Testis (tissue), 5 donors: ENCODE data around the gene CLK3. TPM values are rescaled to one million over a fixed set of nuclear protein-coding genes. Genes with fewer than 3 reads are reported as not detected.

ENCODE experiments used
- DNase-seq: peaks from one replicate; pipeline ENCODE4 v3.0.0-alpha.2; 2019
- H3K27ac ChIP-seq, 2 donors: fragments of 200-600 bp; sonication (generic); one replicate each; pipeline ENCODE4 v1.5.1; 2019
- H3K27me3 ChIP-seq: fragments of 200-600 bp; sonication (generic); one replicate; pipeline ENCODE4 v1.5.1; 2019
- H3K36me3 ChIP-seq: fragments of 200-600 bp; sonication (generic); one replicate; pipeline ENCODE4 v1.5.1; 2017; ENCODE audit warnings: low read depth; ENCODE audit errors: missing control alignments
- H3K4me1 ChIP-seq: fragments of 200-600 bp; sonication (generic); one replicate; pipeline ENCODE4 v1.5.1; 2019
- H3K4me3 ChIP-seq, 2 donors: fragments of 200-600 bp; sonication (generic); one replicate each; pipeline ENCODE4 v1.5.1; 2017 to 2019
- H3K9me3 ChIP-seq: fragments of 200-600 bp; sonication (generic); one replicate; pipeline ENCODE4 v1.5.1; 2017
- POLR2A ChIP-seq: fragments of 450-650 bp; IDR thresholded peaks from one replicate; pipeline ENCODE4 v1.6.1; 2017; ENCODE audit warnings: antibody characterized with exemption, mild to moderate bottlenecking, moderate library complexity
- WGBS, 2 donors: methylation state at CpG; one replicate each; pipeline ENCODE4 v1.1.5; 2018; 5-methylcytosine and 5-hydroxymethylcytosine counted together
- intact Hi-C: fragments of 100-400 bp; cut with DNase I; formaldehyde crosslinking; loops from one replicate; pipeline ENCODE4 v1.15.1; 2023; ENCODE audit warnings: low total_unique reads
- long read RNA-seq, 2 donors: transcript quantifications; one replicate each; lab custom pipeline, GENCODE V29; 2026
- polyA plus RNA-seq: library from polyadenylated mRNA; stranded (reverse); fragments of 350-450 nt; fragmentation: Illumina TruSeq; extraction: RNeasy Lipid Tissue Mini Kit (QIAGEN cat#74804); gene quantifications from one replicate; pipeline ENCODE4 v1.2.3, GENCODE V29; 2014; ENCODE audit warnings: low read depth, low replicate concordance; ENCODE audit not compliant: insufficient read depth
- total RNA-seq, 2 donors: library from RNA; depleted of rRNA; stranded (reverse); fragments of >200 nt; gene quantifications; one replicate each; pipeline ENCODE4 v1.2.3, GENCODE V29; 2016
- TF ChIP-seq, protein P1 (sequence below), 3 experiments: fragments of 450-650 bp in 2 of 3; fragments of 200-600 bp in 1 of 3; sonication (generic) in 1 of 3; IDR thresholded peaks; one replicate each; pipeline ENCODE4 v1.5.1; 2016 to 2019; ENCODE audit warnings: antibody characterized with exemption in 3 of 3, mild to moderate bottlenecking in 2 of 3, moderate library complexity in 1 of 3

CLK3 gene
- total RNA-seq (100 to 1,000 TPM; 162 to 197 TPM), polyA plus RNA-seq (137 TPM)
- long read RNA-seq, donor 1, transcript CLK3-202 (13 exons, 2,621 nt) = major isoform, 6 of 14 reads
- long read RNA-seq, donor 1, partial matches to known transcripts = 5 of 14 reads
- long read RNA-seq, donor 1, other reads (novel, unspliced or antisense) = 0 of 14 reads
- long read RNA-seq, donor 2, partial matches to known transcripts = 0 of 5 reads
- long read RNA-seq, donor 2, other reads (novel, unspliced or antisense) = 0 of 5 reads

DNA sequence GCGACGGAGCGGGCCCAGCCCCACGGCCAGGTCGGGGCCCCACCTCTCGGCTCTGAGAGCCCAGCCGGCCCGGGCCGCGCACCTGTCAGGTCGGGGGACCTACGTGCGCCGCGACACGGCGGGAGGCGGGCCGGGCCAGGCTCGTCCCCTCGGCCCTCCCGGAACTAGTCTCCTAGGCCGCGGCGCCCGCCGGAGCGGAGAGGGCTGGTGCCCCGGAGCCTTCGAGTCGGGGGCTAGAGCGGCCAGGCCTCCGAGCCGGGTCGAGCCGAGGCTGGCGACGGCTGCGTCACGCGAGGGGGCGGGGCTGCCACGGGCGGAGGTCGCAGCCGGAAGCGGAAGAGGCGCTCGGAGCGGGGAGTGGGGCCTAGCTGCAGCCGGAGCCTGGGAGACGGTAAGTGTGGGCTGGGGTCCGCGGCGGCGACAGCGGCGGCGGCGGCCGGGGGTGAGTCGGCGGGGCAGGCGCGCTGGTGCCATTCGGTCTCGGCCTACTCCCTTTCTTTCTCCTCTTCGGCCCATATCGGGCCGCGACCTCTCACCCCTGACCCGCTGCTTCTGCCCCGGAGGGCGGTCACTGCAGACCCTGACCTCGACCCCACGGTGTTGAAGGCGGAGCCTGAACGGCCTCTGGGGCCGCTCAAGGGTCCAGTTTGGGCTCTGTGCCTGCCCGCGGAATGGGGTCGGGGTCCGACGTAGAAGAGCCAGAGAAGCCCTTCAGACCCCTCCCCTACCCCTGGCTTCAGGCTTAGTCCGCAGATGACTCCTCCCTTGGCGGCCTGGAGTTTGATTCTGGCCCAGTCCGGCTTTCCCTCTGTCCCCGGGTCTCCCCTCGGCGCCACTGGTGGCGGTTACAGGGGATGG, at the start of gene CLK3:
TSS of gene CLK3 (plus strand) at position 329 of the 858 bp plus-strand sequence. CDS start 3,361 bp downstream, outside the sequence.
- Histone ChIP-seq H3K27me3 (no peaks in the 10 kb centered on the region), H3K27ac (peak within 1 kb of the TSS; percentile 97 to 98), H3K4me1 (peaks cover 33% of the 10 kb centered on the region), H3K4me3 (peak within 1 kb of the TSS; percentile 99 to 100), H3K36me3 (no peaks in the 10 kb centered on the region), H3K9me3 (no peaks in the 10 kb centered on the region)
- 0 to 1% methylated on average over 3 to 57 of the region's 91 CpGs for WGBS, 2 donors
- TF ChIP-seq POLR2A = no peak
- TF ChIP-seq, protein P1, sequence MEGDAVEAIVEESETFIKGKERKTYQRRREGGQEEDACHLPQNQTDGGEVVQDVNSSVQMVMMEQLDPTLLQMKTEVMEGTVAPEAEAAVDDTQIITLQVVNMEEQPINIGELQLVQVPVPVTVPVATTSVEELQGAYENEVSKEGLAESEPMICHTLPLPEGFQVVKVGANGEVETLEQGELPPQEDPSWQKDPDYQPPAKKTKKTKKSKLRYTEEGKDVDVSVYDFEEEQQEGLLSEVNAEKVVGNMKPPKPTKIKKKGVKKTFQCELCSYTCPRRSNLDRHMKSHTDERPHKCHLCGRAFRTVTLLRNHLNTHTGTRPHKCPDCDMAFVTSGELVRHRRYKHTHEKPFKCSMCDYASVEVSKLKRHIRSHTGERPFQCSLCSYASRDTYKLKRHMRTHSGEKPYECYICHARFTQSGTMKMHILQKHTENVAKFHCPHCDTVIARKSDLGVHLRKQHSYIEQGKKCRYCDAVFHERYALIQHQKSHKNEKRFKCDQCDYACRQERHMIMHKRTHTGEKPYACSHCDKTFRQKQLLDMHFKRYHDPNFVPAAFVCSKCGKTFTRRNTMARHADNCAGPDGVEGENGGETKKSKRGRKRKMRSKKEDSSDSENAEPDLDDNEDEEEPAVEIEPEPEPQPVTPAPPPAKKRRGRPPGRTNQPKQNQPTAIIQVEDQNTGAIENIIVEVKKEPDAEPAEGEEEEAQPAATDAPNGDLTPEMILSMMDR (IDR thresholded peaks at IDR 0.05) = no peak
- peak; percentile 96 for DNase-seq
- intact Hi-C loops = no loop called here

DNA sequence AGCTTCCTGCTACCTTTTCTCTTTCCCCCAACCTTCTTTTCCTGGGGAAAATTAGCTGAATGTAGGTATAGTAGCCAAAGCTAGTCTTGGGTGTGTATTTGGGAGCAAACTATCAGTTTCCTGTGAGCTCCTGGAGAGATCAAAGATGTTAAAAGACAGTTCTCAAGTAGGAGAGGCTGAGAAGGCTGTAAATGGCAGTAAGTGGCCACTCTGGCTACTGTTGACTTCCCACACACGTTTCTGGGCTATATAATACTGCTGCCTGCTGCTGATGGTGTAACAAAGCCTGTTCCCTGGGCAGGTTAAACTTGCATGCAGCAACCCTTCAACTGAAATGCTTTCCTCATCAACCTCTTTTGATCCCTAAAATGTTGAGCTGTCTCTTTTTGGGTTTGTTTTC, 47.0 kb upstream of the CLK3 start:
- no peak for DNase-seq
- Histone ChIP-seq H3K4me3 (no peak overlapping the region), H3K4me1 (no peaks in the 10 kb centered on the region), H3K27me3 (no peaks in the 10 kb centered on the region), H3K36me3 (peaks cover 4% of the 10 kb centered on the region), H3K9me3 (no peaks in the 10 kb centered on the region), H3K27ac (no peak overlapping the region)
- 66 to 69% methylated on average over 1 of the region's 1 CpG for WGBS, 2 donors
- intact Hi-C loops = no loop called here
- TF ChIP-seq, protein P1 (IDR thresholded peaks at IDR 0.05) = no peak

DNA sequence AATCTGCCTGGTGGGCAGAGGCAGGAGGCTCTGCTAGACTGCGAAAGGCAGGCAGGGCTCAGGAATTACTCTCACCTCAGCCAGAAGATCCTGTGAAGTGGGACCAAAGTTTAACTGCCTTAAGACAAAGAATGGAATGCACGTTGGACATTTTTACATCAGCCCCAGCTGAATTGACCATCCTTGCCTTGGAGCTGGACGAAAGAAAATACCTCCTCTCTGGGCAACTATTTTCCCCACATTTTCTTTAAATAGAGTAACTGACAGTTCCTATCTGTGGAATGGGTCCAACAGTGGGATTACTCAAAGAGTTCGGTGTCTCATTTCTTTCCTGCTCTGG, 45.9 kb upstream of the CLK3 start:
- no peak for DNase-seq
- peaks cover 4% of the 10 kb centered on the region for H3K36me3 ChIP-seq
- no peak overlapping the region for H3K4me3 ChIP-seq
- no peak overlapping the region for H3K27ac ChIP-seq
- no peak for TF ChIP-seq POLR2A
- TF ChIP-seq, protein P1 (IDR thresholded peaks at IDR 0.05) = no peak
- H3K27me3 ChIP-seq = no peaks in the 10 kb centered on the region
- intact Hi-C loops = no loop called here
- H3K4me1 ChIP-seq = no peaks in the 10 kb centered on the region
- no peaks in the 10 kb centered on the region for H3K9me3 ChIP-seq
- 74 to 87% methylated on average over 4 of the region's 4 CpGs for WGBS, 2 donors

DNA sequence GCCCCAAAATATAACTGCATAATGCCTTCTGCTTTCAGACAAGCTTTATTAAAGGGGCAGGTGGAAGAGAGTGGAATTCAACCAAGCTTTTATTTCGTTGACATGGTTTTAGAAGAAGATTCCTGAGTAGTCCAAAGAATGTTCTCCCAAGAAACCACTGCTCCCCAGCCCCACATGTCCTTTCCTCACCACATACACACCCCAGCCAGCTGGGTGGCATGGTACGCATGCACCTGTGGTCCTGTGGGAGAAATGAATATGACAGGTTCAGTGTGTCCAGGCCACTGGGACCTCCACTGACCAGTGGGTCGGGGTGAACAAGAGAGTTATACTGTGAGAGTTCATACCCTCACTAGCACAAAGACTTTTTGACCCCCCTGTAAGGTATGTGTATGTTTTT, 44.4 kb upstream of the CLK3 start:
- H3K36me3 ChIP-seq = peaks cover 4% of the 10 kb centered on the region
- intact Hi-C loops = no loop called here
- no peak for DNase-seq
- H3K4me3 ChIP-seq = no peak overlapping the region
- TF ChIP-seq, protein P1 (IDR thresholded peaks at IDR 0.05) = no peak
- no peak for TF ChIP-seq POLR2A
- no peak overlapping the region for H3K27ac ChIP-seq
- H3K4me1 ChIP-seq = no peaks in the 10 kb centered on the region
- no peaks in the 10 kb centered on the region for H3K27me3 ChIP-seq
- 95 to 100% methylated on average over 3 of the region's 3 CpGs for WGBS, 2 donors
- H3K9me3 ChIP-seq = no peaks in the 10 kb centered on the region
